HG02885 (cell line): ENCODE measurements around the gene SUN2.
"Not testable (repeated sequence)": the region's sequence is repeated elsewhere in the genome, so short reads cannot be mapped to it uniquely, and the experiment has no call there.

ENCODE experiments used
- ATAC-seq: cut with Tn5 transposase; IDR thresholded peaks from one replicate; pipeline ENCODE4 v1.9.1; 2021; ENCODE audit warnings: mild to moderate bottlenecking; ENCODE audit not compliant: unreplicated experiment, poor library complexity

SUN2 gene

GRCh38 chr22:38755911-38756532 lies at the start of gene SUN2:
Gene SUN2, minus strand, starts transcription at chr22:38755998. Its CDS starts 3,370 bp downstream, at chr22:38752628.
- ATAC-seq, result peak; percentile 80

- not testable (repeated sequence) for ATAC-seq
Observed at GRCh38 chr22:38805041-38805593, 49.3 kb upstream of the SUN2 start.

- ATAC-seq, result no peak
Observed at GRCh38 chr22:38802671-38803121, 46.9 kb upstream of the SUN2 start.

GRCh38 chr22:38799265-38800002 lies 43.6 kb upstream of the SUN2 start:
- ATAC-seq, result no peak

- ATAC-seq, result no peak
Observed at GRCh38 chr22:38798496-38798895, 42.7 kb upstream of the SUN2 start.

- ATAC-seq, result no peak
Observed at GRCh38 chr22:38796262-38796957, 40.6 kb upstream of the SUN2 start.

- ATAC-seq, result no peak
Observed at GRCh38 chr22:38795569-38795968, 39.8 kb upstream of the SUN2 start.

GRCh38 chr22:38793721-38794466 lies 38.1 kb upstream of the SUN2 start, which contains the start of gene DNAL4:
Gene DNAL4, minus strand, starts transcription at chr22:38794143. Its CDS starts 11,412 bp downstream, at chr22:38782731.
- ATAC-seq, result peak; percentile 96

- ATAC-seq, result no peak
Observed at GRCh38 chr22:38793317-38793716, 37.5 kb upstream of the SUN2 start.

- ATAC-seq, result no peak
Observed at GRCh38 chr22:38792833-38793232, 37.0 kb upstream of the SUN2 start.

GRCh38 chr22:38789606-38790005 lies 33.8 kb upstream of the SUN2 start:
- no peak for ATAC-seq

- no peak for ATAC-seq
Observed at GRCh38 chr22:38788846-38789245, 33.0 kb upstream of the SUN2 start.

GRCh38 chr22:38788021-38788816 lies 32.4 kb upstream of the SUN2 start:
- ATAC-seq, result no peak

GRCh38 chr22:38786631-38787030 lies 30.8 kb upstream of the SUN2 start:
- ATAC-seq, result no peak

- ATAC-seq, result no peak
Observed at GRCh38 chr22:38784856-38785255, 29.1 kb upstream of the SUN2 start.

GRCh38 chr22:38784035-38784434 lies 28.2 kb upstream of the SUN2 start:
- no peak for ATAC-seq

- ATAC-seq, result no peak
Observed at GRCh38 chr22:38783095-38783615, 27.4 kb upstream of the SUN2 start.

GRCh38 chr22:38782402-38783094 lies 26.8 kb upstream of the SUN2 start:
- ATAC-seq, result no peak

- no peak for ATAC-seq
Observed at GRCh38 chr22:38781033-38781432, 25.2 kb upstream of the SUN2 start.
